ENCODE results near the gene RBM43.

Gene RBM43

GRCh38 chr2:151217343-151217742, 44.3 kb downstream of the RBM43 start:
- no peak for DNase-seq

DNA sequence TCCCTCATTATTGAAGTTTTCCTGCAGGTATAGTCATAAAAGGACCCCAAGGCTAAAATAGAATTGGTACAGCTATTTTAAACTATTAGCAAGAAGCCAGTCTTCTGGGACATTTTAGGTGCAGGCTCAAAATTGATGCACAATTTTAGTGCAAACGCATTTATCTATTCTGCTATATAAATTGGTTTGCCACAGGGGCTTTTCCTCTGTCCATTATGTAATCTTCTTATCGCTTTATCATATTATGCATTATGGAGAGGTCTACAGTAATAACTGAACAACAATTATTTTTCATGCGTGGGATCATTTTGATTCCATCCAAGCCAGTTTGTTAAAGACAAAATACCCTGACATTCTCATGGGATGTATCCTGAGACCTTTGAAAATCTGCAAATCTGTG, 54.6 kb downstream of the RBM43 start:
- DNase-seq = no peak

DNA sequence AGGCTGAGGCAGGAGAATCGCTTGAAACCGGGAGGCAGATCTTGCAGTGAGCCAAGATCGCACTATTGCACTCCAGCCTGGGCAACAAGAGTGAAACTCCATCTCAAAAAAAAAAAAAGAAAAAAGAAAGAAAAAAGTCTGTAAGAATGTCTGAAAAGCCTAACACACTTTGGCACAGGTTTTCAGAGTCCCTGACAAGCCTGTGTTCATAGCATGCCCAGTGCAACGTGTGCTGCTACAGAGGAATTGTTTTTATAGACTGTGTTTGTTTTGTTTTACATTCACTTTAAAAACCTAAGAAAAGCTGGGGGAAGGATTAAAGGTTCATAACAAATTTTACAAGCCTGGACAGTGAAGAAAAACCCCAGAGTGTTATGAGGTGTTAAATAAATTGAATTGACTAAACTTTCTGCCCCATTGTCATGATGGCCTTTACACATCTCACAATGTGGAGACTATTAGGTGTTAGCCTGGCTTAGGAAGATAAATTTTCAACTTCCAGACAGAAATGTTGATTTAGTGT, 55.2 kb downstream of the RBM43 start:
- DNase-seq = no peak

- no peak for DNase-seq
Measured at GRCh38 chr2:151205571-151205970, 56.1 kb downstream of the RBM43 start.

- DNase-seq = no peak
Measured at GRCh38 chr2:151204756-151205155, 56.9 kb downstream of the RBM43 start.

DNA sequence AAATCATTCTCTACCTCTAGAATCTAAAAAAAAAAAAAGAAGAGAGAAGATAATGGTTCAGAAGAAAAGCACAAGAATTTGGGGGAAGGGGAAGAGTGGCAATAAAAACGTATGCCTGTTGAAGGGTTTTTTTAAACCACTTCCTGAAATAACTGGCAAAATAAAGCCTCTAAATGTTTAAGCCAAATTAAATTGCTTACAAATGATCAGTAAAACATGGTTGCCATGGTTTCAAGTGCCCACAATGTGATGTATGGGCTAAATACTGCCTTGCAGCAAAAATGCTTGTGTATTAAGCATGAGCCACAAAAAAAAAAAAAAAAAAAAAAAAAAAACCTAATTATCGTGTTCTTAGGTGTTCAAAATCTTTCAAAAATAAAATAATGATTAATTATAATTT, 60.8 kb downstream of the RBM43 start:
- DNase-seq = no peak

GRCh38 chr2:151200277-151200676, 61.4 kb downstream of the RBM43 start:
- DNase-seq = no peak

DNA sequence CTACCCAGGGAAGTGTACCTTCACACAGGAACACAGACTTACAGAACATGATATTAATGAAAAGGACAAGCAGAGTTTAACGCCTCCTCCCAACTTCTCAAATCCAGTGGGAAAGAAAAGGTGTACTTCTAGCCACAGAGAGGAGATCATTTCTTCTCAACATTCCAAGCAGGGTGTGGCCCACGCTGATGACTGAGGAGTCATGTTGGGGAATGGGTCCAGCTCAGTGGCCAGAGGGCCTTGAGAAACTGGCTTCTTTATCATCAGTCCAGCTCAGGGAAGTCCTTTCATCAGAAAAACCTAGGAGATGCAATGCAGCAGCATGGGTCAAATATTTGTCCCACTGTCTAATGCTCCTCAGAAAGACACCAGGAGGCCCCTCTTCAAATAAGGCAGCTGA, 63.0 kb downstream of the RBM43 start:
- DNase-seq = no peak

All from fibroblast of skin of scalp (primary cell).